Keratinocyte (primary cell): ENCODE measurements around the gene GAS5. TPM values are rescaled to one million over a fixed set of nuclear protein-coding genes. Genes with fewer than 3 reads are reported as not detected.

Experiments used
- DNase-seq: peaks from one replicate; pipeline ENCODE4 v3.0.0-alpha.2; 2011; ENCODE audit warnings: low read depth, missing footprints, low spot score
- FAIRE-seq: peaks from 2 replicates; lab custom pipeline; 2011; peaks lifted over from hg19 to GRCh38; lab: Jason Lieb, UNC
- H2AFZ ChIP-seq: 2 replicates; pipeline ENCODE4 v1.6.0; 2012; ENCODE audit warnings: low read length, control low read depth, inconsistent platforms; ENCODE audit not compliant: control insufficient read depth
- H3K27ac ChIP-seq: 2 replicates; pipeline ENCODE4 v1.5.1; 2011; ENCODE audit warnings: low read length; ENCODE audit not compliant: control insufficient read depth, insufficient read depth
- H3K27me3 ChIP-seq: 3 replicates; pipeline ENCODE4 v1.6.0; 2011; ENCODE audit warnings: low read length; ENCODE audit not compliant: control insufficient read depth, insufficient read depth; ENCODE audit errors: extremely low read depth
- H3K36me3 ChIP-seq, 2 experiments: 2 replicates in 1 of 2; 3 replicates in 1 of 2; pipeline ENCODE4 v1.5.1; 2011; ENCODE audit warnings: low read length in 2 of 2, mild to moderate bottlenecking in 1 of 2; ENCODE audit not compliant: control insufficient read depth in 2 of 2, insufficient read depth in 2 of 2; ENCODE audit errors: extremely low read depth in 1 of 2
- H3K4me1 ChIP-seq: 3 replicates; pipeline ENCODE4 v1.5.1; 2011; ENCODE audit warnings: low read length; ENCODE audit not compliant: control insufficient read depth, insufficient read depth; ENCODE audit errors: extremely low read depth
- H3K4me2 ChIP-seq: 3 replicates; pipeline ENCODE4 v1.6.0; 2011; ENCODE audit warnings: low read depth, low read length; ENCODE audit not compliant: control insufficient read depth, insufficient read depth; ENCODE audit errors: extremely low read depth
- H3K4me3 ChIP-seq, 3 experiments: fragments of 200-600 bp in 1 of 3; sonication (generic) in 1 of 3; 2 replicates in 2 of 3; 3 replicates in 1 of 3; pipeline ENCODE4 v1.5.1; 2011 to 2016; ENCODE audit warnings: low read length in 3 of 3, mild to moderate bottlenecking in 3 of 3, control low read depth in 2 of 3, inconsistent platforms in 1 of 3, low read depth in 1 of 3, mixed read lengths in 1 of 3, mixed run types in 1 of 3, moderate library complexity in 1 of 3; ENCODE audit not compliant: control insufficient read depth in 2 of 3, insufficient read depth in 2 of 3; ENCODE audit errors: extremely low read depth in 1 of 3
- H3K79me2 ChIP-seq: 2 replicates; pipeline ENCODE4 v1.6.0; 2012; ENCODE audit warnings: low read length; ENCODE audit not compliant: control insufficient read depth, insufficient read depth
- H3K9ac ChIP-seq: 3 replicates; pipeline ENCODE4 v1.6.0; 2011; ENCODE audit warnings: low read length; ENCODE audit not compliant: control insufficient read depth, insufficient read depth; ENCODE audit errors: extremely low read depth
- H3K9me1 ChIP-seq: 3 replicates; pipeline ENCODE4 v1.6.0; 2011; ENCODE audit warnings: low read length; ENCODE audit not compliant: control insufficient read depth, insufficient read depth; ENCODE audit errors: extremely low read depth
- H3K9me3 ChIP-seq: 2 replicates; pipeline ENCODE4 v1.5.1; 2012; ENCODE audit warnings: low read depth, low read length; ENCODE audit not compliant: control insufficient read depth
- H4K20me1 ChIP-seq: 3 replicates; pipeline ENCODE4 v1.6.0; 2011; ENCODE audit warnings: low read length; ENCODE audit not compliant: control insufficient read depth, insufficient read depth; ENCODE audit errors: extremely low read depth
- CTCF ChIP-seq, 3 experiments: IDR thresholded peaks in 1 of 3; conservative IDR thresholded peaks in 1 of 3; optimal IDR thresholded peaks in 1 of 3; 2 replicates in 2 of 3; 3 replicates in 1 of 3; pipeline versions ENCODE3 to v1.5.1; 2011; ENCODE audit warnings: low read length in 3 of 3, mild to moderate bottlenecking in 3 of 3, moderate library complexity in 2 of 3, control low read depth in 1 of 3, inconsistent platforms in 1 of 3; ENCODE audit not compliant: insufficient read depth in 2 of 3; ENCODE audit errors: extremely low read depth in 1 of 3
- EZH2 ChIP-seq: IDR thresholded peaks from one replicate; pipeline ENCODE4 v1.6.1; 2012; ENCODE audit warnings: inconsistent platforms, mild to moderate bottlenecking, low read length, moderate library complexity
- dilution Hi-C: fragments of 300-500 bp; cut with MboI; formaldehyde crosslinking; loops from one replicate; pipeline ENCODE4 v1.7.0; 2020; ENCODE audit warnings: low sequenced_read_pairs; ENCODE audit not compliant: extremely low pct_ligation_motif_present
- polyA plus RNA-seq, 5 experiments: library from polyadenylated mRNA; depleted of rRNA in 3 of 5; stranded (reverse) in 3 of 5; stranded (forward) in 1 of 5; unstranded in 1 of 5; fragments of >200 nt; gene quantifications; 1 replicate in 1 of 5; 2 replicates in 3 of 5; 3 replicates in 1 of 5; pipeline versions ENCODE4 v1.2.1 to v1.2.3, GENCODE V29; 2011 to 2012; ENCODE audit warnings: missing spikeins in 2 of 5, low read depth in 1 of 5, low replicate concordance in 1 of 5

The GAS5 gene
- polyA plus RNA-seq, 1 donor (not counting 4 experiments of a cell fraction or from before 2014, with no cell fraction given) = 1,196 TPM

DNA sequence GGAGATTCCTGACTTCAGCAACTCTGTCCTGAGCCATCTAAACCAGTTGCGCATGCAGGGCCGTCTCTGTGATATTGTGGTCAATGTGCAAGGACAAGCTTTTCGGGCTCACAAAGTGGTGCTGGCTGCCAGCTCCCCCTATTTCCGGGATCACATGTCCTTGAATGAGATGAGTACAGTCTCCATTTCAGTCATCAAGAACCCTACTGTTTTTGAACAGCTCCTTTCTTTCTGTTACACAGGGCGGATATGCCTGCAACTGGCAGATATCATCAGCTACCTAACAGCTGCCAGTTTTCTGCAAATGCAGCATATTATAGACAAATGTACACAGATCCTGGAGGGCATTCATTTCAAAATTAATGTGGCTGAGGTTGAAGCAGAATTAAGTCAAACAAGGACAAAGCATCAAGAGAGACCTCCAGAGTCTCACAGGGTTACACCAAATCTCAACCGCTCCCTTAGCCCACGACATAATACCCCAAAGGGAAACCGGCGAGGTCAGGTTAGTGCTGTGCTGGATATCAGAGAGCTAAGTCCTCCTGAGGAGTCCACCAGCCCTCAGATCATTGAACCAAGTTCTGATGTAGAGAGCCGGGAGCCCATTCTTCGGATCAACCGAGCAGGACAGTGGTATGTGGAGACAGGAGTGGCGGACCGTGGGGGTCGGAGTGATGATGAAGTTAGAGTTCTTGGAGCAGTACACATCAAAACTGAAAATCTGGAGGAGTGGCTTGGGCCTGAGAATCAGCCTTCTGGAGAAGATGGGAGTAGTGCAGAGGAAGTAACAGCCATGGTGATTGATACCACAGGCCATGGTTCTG lies 2.7 kb upstream of the GAS5 start:
- H3K79me2 ChIP-seq = peaks cover 31% of the 10 kb centered on the region
- peaks cover 26% of the 10 kb centered on the region for H3K4me1 ChIP-seq
- H3K9me1 ChIP-seq = no peaks in the 10 kb centered on the region
- no peaks in the 10 kb centered on the region for H3K27me3 ChIP-seq
- peak overlapping the region; percentile 8 for H3K27ac ChIP-seq
- H3K9ac ChIP-seq = no peak overlapping the region
- TF ChIP-seq EZH2 (no peak), CTCF (optimal IDR thresholded peaks at IDR 0.05 in 1 of 3, IDR thresholded peaks at IDR 0.05 in 1 of 3, conservative IDR thresholded peaks at IDR 0.05 in 1 of 3; ENCODE audit: extremely low read depth in 1 of 3, insufficient read depth in 2 of 3, low read length in 3 of 3) (no peak)
- no peak overlapping the region for H3K4me3 ChIP-seq
- dilution Hi-C loops = no loop called here
- H4K20me1 ChIP-seq = peaks cover 15% of the 10 kb centered on the region
- H3K36me3 ChIP-seq = peaks cover 8 to 27% of the 10 kb centered on the region in 2 experiments
- no peaks in the 10 kb centered on the region for H3K9me3 ChIP-seq
- FAIRE-seq = no peak
- no peak for DNase-seq
- H2AFZ ChIP-seq = peak overlapping the region; percentile 58
- peak overlapping the region; percentile 95 for H3K4me2 ChIP-seq

DNA sequence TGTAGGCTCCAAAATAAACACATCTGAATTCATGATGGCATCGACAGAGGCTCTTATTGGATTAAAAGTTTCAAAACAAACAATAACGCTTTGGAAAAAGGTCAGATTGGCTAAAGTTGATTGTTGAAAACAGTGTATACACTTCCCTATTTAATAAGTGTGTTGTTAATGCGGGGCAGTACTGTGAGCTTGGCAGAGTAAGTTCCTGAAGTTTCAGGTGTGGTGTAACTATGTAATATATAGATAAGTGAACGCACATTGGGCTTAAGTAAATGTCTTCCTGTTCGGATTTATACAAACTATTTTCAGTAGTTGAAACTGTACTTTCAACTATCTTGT lies 1.2 kb upstream of the GAS5 start:
- Histone ChIP-seq H3K4me1 (peaks cover 32% of the 10 kb centered on the region), H4K20me1 (peaks cover 29% of the 10 kb centered on the region), H3K4me2 (peak overlapping the region; percentile 95), H3K4me3 (peak overlapping the region; percentile 87 to 100 (median 94)), H3K27me3 (no peaks in the 10 kb centered on the region), H3K9me1 (no peaks in the 10 kb centered on the region), H3K36me3 (peaks cover 14 to 38% of the 10 kb centered on the region in 2 experiments), H3K9me3 (no peaks in the 10 kb centered on the region), H3K9ac (peak overlapping the region; percentile 99), H3K79me2 (peaks cover 38% of the 10 kb centered on the region), H2AFZ (peak overlapping the region; percentile 97), H3K27ac (peak overlapping the region; percentile 93)
- dilution Hi-C loops = no loop called here
- no peak for TF ChIP-seq CTCF (optimal IDR thresholded peaks at IDR 0.05 in 1 of 3, IDR thresholded peaks at IDR 0.05 in 1 of 3, conservative IDR thresholded peaks at IDR 0.05 in 1 of 3; ENCODE audit: extremely low read depth in 1 of 3, insufficient read depth in 2 of 3, low read length in 3 of 3)
- TF ChIP-seq EZH2 = no peak
- no peak for FAIRE-seq
- no peak for DNase-seq
